Activated CD4-positive, CD25-positive, alpha-beta regulatory T cell treated with anti-CD3 and anti-CD28 coated beads, Interleukin-2, amount 50 U/mL, for 16 hours (primary cell): Measurements from ENCODE around the gene ATG4A.

Experiments
- DNase-seq: peaks from one replicate; pipeline ENCODE4 v3.0.0-alpha.2; 2020; ENCODE audit warnings: low read depth, low spot score

Gene ATG4A

GRCh38 chrX:108091264-108091877 is at the start of gene ATG4A, which contains the start of gene PSMD10:
Gene ATG4A (plus strand): TSS chrX:108091778. CDS start chrX:108091827, 49 bp downstream.
Gene PSMD10 (minus strand): TSS chrX:108091542. CDS start chrX:108091520, 22 bp downstream.
- peak; percentile 80 for DNase-seq

GRCh38 chrX:108044554-108045256 is 46.9 kb upstream of the ATG4A start, which contains the start of gene VSIG1:
Gene VSIG1 (plus strand): TSS chrX:108045065. CDS start chrX:108045131, 66 bp downstream.
- DNase-seq = no peak

- DNase-seq = no peak
These were observed 41.9 kb upstream of the ATG4A start for GRCh38 chrX:108049649-108050048.

- DNase-seq = no peak
These were observed 38.4 kb upstream of the ATG4A start for GRCh38 chrX:108053218-108053617.

GRCh38 chrX:108055546-108055945 is 36.0 kb upstream of the ATG4A start:
- DNase-seq = no peak

GRCh38 chrX:108059801-108060200 is 31.8 kb upstream of the ATG4A start:
- no peak for DNase-seq

- no peak for DNase-seq
These were observed 27.6 kb upstream of the ATG4A start for GRCh38 chrX:108064001-108064400.

- no peak for DNase-seq
These were observed 27.0 kb upstream of the ATG4A start for GRCh38 chrX:108064613-108065012.

GRCh38 chrX:108068121-108068520 is 23.5 kb upstream of the ATG4A start:
- no peak for DNase-seq

GRCh38 chrX:108070891-108071290 is 20.7 kb upstream of the ATG4A start:
- no peak for DNase-seq

GRCh38 chrX:108071578-108071977 is 20.0 kb upstream of the ATG4A start:
- no peak for DNase-seq

GRCh38 chrX:108072746-108073145 is 18.8 kb upstream of the ATG4A start:
- DNase-seq = no peak

- no peak for DNase-seq
These were observed 10.5 kb upstream of the ATG4A start for GRCh38 chrX:108081110-108081509.

GRCh38 chrX:108087792-108088191 is 3.8 kb upstream of the ATG4A start:
- DNase-seq = no peak

- DNase-seq = no peak
These were observed 3.1 kb upstream of the ATG4A start for GRCh38 chrX:108088511-108088910.

GRCh38 chrX:108090491-108091263 is 901 bp upstream of the ATG4A start:
- DNase-seq = no peak

- no peak for DNase-seq
These were observed 307 bp downstream of the ATG4A start for GRCh38 chrX:108091878-108092291.

- DNase-seq = no peak
These were observed 5.8 kb downstream of the ATG4A start for GRCh38 chrX:108097380-108097779.

- DNase-seq = no peak
These were observed 13.9 kb downstream of the ATG4A start for GRCh38 chrX:108105473-108105872.

GRCh38 chrX:108114541-108114940 is 23.0 kb downstream of the ATG4A start:
- no peak for DNase-seq

GRCh38 chrX:108117988-108118387 is 26.4 kb downstream of the ATG4A start:
- DNase-seq = no peak

GRCh38 chrX:108121291-108121690 is 29.7 kb downstream of the ATG4A start:
- DNase-seq = no peak
